Iris pigment epithelial cell (primary cell): ENCODE measurements around the gene APLN.

Source experiments
- DNase-seq: peaks from one replicate; pipeline ENCODE4 v3.0.0-alpha.2; 2011; ENCODE audit warnings: low read depth

Gene APLN

DNA sequence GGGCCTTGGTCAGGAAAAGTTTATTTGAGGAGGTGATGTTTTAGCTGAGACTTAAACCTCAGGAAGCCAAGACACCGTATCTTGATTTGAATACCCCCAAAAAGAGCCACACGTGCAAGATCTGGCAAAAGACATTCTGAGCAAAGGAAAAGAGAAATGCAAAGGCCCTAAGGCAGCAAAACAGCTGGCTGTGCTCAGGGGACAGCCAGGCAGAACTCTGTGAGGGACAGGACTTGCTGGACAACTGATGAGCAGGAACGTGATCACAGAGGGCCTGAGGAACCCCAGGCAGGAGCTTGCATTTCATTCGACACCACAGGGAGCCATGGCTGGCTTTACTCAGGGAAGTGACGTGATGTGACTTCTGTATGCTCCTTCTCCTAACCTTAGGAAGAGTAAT is 58.7 kb downstream of the APLN start:
- DNase-seq, result no peak
